ENCODE results near the gene IGDCC3.
A peak's percentile ranks its signal among the peaks of the same experiment; 100 is the strongest.

The IGDCC3 gene

GRCh38 chr15:65412556-65412955, 34.8 kb upstream of the IGDCC3 start:
- no peak for DNase-seq (ENCODE audit: low read depth)
- TF ChIP-seq, protein P1, sequence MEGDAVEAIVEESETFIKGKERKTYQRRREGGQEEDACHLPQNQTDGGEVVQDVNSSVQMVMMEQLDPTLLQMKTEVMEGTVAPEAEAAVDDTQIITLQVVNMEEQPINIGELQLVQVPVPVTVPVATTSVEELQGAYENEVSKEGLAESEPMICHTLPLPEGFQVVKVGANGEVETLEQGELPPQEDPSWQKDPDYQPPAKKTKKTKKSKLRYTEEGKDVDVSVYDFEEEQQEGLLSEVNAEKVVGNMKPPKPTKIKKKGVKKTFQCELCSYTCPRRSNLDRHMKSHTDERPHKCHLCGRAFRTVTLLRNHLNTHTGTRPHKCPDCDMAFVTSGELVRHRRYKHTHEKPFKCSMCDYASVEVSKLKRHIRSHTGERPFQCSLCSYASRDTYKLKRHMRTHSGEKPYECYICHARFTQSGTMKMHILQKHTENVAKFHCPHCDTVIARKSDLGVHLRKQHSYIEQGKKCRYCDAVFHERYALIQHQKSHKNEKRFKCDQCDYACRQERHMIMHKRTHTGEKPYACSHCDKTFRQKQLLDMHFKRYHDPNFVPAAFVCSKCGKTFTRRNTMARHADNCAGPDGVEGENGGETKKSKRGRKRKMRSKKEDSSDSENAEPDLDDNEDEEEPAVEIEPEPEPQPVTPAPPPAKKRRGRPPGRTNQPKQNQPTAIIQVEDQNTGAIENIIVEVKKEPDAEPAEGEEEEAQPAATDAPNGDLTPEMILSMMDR (IDR thresholded peaks at IDR 0.05; ENCODE audit: insufficient read depth, low read depth, low read length, missing control alignments) = no peak
- no peak overlapping the region for H3K4me3 ChIP-seq (ENCODE audit: low read depth, low read length)

- H3K4me3 ChIP-seq (ENCODE audit: low read depth, low read length) = no peak overlapping the region
- DNase-seq (ENCODE audit: low read depth) = no peak
- TF ChIP-seq, protein P1 (IDR thresholded peaks at IDR 0.05; ENCODE audit: insufficient read depth, low read depth, low read length, missing control alignments) = no peak
Observed at GRCh38 chr15:65411465-65412071, 33.8 kb upstream of the IGDCC3 start.

- TF ChIP-seq, protein P1 (IDR thresholded peaks at IDR 0.05; ENCODE audit: insufficient read depth, low read depth, low read length, missing control alignments) = no peak
- DNase-seq (ENCODE audit: low read depth) = no peak
- H3K4me3 ChIP-seq (ENCODE audit: low read depth, low read length) = no peak overlapping the region
Observed at GRCh38 chr15:65410972-65411371, 33.2 kb upstream of the IGDCC3 start.

GRCh38 chr15:65410036-65410435, 32.2 kb upstream of the IGDCC3 start:
- no peak overlapping the region for H3K4me3 ChIP-seq (ENCODE audit: low read depth, low read length)
- no peak for DNase-seq (ENCODE audit: low read depth)
- TF ChIP-seq, protein P1 (IDR thresholded peaks at IDR 0.05; ENCODE audit: insufficient read depth, low read depth, low read length, missing control alignments) = no peak

GRCh38 chr15:65409036-65409631, 31.3 kb upstream of the IGDCC3 start:
- peak; percentile 62 for DNase-seq (ENCODE audit: low read depth)
- H3K4me3 ChIP-seq (ENCODE audit: low read depth, low read length) = no peak overlapping the region
- TF ChIP-seq, protein P1 (IDR thresholded peaks at IDR 0.05; ENCODE audit: insufficient read depth, low read depth, low read length, missing control alignments) = no peak

GRCh38 chr15:65408324-65409035, 30.7 kb upstream of the IGDCC3 start:
- DNase-seq (ENCODE audit: low read depth) = no peak
- TF ChIP-seq, protein P1 (IDR thresholded peaks at IDR 0.05; ENCODE audit: insufficient read depth, low read depth, low read length, missing control alignments) = no peak
- no peak overlapping the region for H3K4me3 ChIP-seq (ENCODE audit: low read depth, low read length)
